Measurements from ENCODE around the gene ZNF385B.

ZNF385B gene

GRCh38 chr2:179553382-179553781, 308.0 kb downstream of the ZNF385B start:
- H3K27ac ChIP-seq (ENCODE audit: low read length), result no peak overlapping the region
- H3K36me3 ChIP-seq (ENCODE audit: insufficient read depth, low read depth, low read length), result no peaks in the 10 kb centered on the region
- H3K27me3 ChIP-seq (ENCODE audit: insufficient read depth, low read length), result no peaks in the 10 kb centered on the region; the same call in none of the 2 replicates
- peaks cover 6% of the 10 kb centered on the region; the same call in 1 of the 2 replicates for H3K4me1 ChIP-seq (ENCODE audit: insufficient read depth, low read length)
- H3K9me3 ChIP-seq (ENCODE audit: insufficient read depth, low read depth, low read length), result no peaks in the 10 kb centered on the region
- H3K9ac ChIP-seq (ENCODE audit: low read depth, low read length), result no peak overlapping the region
- no peak overlapping the region for H3K4me3 ChIP-seq (ENCODE audit: low read length)

GRCh38 chr2:179551539-179552045, 309.8 kb downstream of the ZNF385B start:
- Histone ChIP-seq H3K9ac (ENCODE audit: low read depth, low read length) (no peak overlapping the region), H3K27ac (ENCODE audit: low read length) (no peak overlapping the region), H3K4me3 (ENCODE audit: low read length) (no peak overlapping the region), H3K36me3 (ENCODE audit: insufficient read depth, low read depth, low read length) (no peaks in the 10 kb centered on the region), H3K27me3 (ENCODE audit: insufficient read depth, low read length) (no peaks in the 10 kb centered on the region; the same call in none of the 2 replicates), H3K4me1 (ENCODE audit: insufficient read depth, low read length) (peaks cover 6% of the 10 kb centered on the region; the same call in 1 of the 2 replicates), H3K9me3 (ENCODE audit: insufficient read depth, low read depth, low read length) (no peaks in the 10 kb centered on the region)

- no peak overlapping the region for H3K27ac ChIP-seq (ENCODE audit: low read length)
Observed at GRCh38 chr2:179550849-179551248, 310.6 kb downstream of the ZNF385B start.

GRCh38 chr2:179550214-179550613, 311.2 kb downstream of the ZNF385B start:
- Histone ChIP-seq H3K9me3 (ENCODE audit: insufficient read depth, low read depth, low read length) (no peaks in the 10 kb centered on the region), H3K36me3 (ENCODE audit: insufficient read depth, low read depth, low read length) (no peaks in the 10 kb centered on the region), H3K9ac (ENCODE audit: low read depth, low read length) (no peak overlapping the region), H3K4me1 (ENCODE audit: insufficient read depth, low read length) (peaks cover 6% of the 10 kb centered on the region; the same call in 1 of the 2 replicates), H3K27me3 (ENCODE audit: insufficient read depth, low read length) (no peaks in the 10 kb centered on the region; the same call in none of the 2 replicates), H3K4me3 (ENCODE audit: low read length) (peak overlapping the region; percentile 33; the same call in 1 of the 2 replicates), H3K27ac (ENCODE audit: low read length) (no peak overlapping the region)

More at GRCh38 chr2:179550849-179551248, 310.6 kb downstream of the ZNF385B start:
- H3K9ac ChIP-seq (ENCODE audit: low read depth, low read length), result no peak overlapping the region
- peaks cover 6% of the 10 kb centered on the region; the same call in 1 of the 2 replicates for H3K4me1 ChIP-seq (ENCODE audit: insufficient read depth, low read length)
- peak overlapping the region; percentile 33; the same call in 1 of the 2 replicates for H3K4me3 ChIP-seq (ENCODE audit: low read length)
- H3K36me3 ChIP-seq (ENCODE audit: insufficient read depth, low read depth, low read length), result no peaks in the 10 kb centered on the region
- no peaks in the 10 kb centered on the region; the same call in none of the 2 replicates for H3K27me3 ChIP-seq (ENCODE audit: insufficient read depth, low read length)
- H3K9me3 ChIP-seq (ENCODE audit: insufficient read depth, low read depth, low read length), result no peaks in the 10 kb centered on the region

GRCh38 chr2:179546656-179547055, 314.8 kb downstream of the ZNF385B start:
- Histone ChIP-seq H3K36me3 (ENCODE audit: insufficient read depth, low read depth, low read length) (no peaks in the 10 kb centered on the region), H3K9me3 (ENCODE audit: insufficient read depth, low read depth, low read length) (no peaks in the 10 kb centered on the region), H3K4me1 (ENCODE audit: insufficient read depth, low read length) (peaks cover 6% of the 10 kb centered on the region; the same call in 1 of the 2 replicates)

GRCh38 chr2:179545024-179545423, 316.4 kb downstream of the ZNF385B start:
- Histone ChIP-seq H3K27ac (ENCODE audit: low read length) (no peak overlapping the region), H3K36me3 (ENCODE audit: insufficient read depth, low read depth, low read length) (no peaks in the 10 kb centered on the region), H3K9ac (ENCODE audit: low read depth, low read length) (no peak overlapping the region), H3K4me3 (ENCODE audit: low read length) (no peak overlapping the region), H3K4me1 (ENCODE audit: insufficient read depth, low read length) (no peaks in the 10 kb centered on the region), H3K9me3 (ENCODE audit: insufficient read depth, low read depth, low read length) (no peaks in the 10 kb centered on the region), H3K27me3 (ENCODE audit: insufficient read depth, low read length) (no peaks in the 10 kb centered on the region; the same call in none of the 2 replicates)

More at GRCh38 chr2:179546656-179547055, 314.8 kb downstream of the ZNF385B start:
- H3K27me3 ChIP-seq (ENCODE audit: insufficient read depth, low read length), result no peaks in the 10 kb centered on the region; the same call in none of the 2 replicates
- no peak overlapping the region for H3K27ac ChIP-seq (ENCODE audit: low read length)
- H3K4me3 ChIP-seq (ENCODE audit: low read length), result no peak overlapping the region
- no peak overlapping the region for H3K9ac ChIP-seq (ENCODE audit: low read depth, low read length)

GRCh38 chr2:179543361-179543901, 318.0 kb downstream of the ZNF385B start:
- Histone ChIP-seq H3K36me3 (ENCODE audit: insufficient read depth, low read depth, low read length) (no peaks in the 10 kb centered on the region), H3K9ac (ENCODE audit: low read depth, low read length) (no peak overlapping the region), H3K27me3 (ENCODE audit: insufficient read depth, low read length) (no peaks in the 10 kb centered on the region; the same call in 1 of the 2 replicates), H3K27ac (ENCODE audit: low read length) (no peak overlapping the region), H3K4me1 (ENCODE audit: insufficient read depth, low read length) (no peaks in the 10 kb centered on the region), H3K9me3 (ENCODE audit: insufficient read depth, low read depth, low read length) (no peaks in the 10 kb centered on the region), H3K4me3 (ENCODE audit: low read length) (no peak overlapping the region)

- Histone ChIP-seq H3K27me3 (ENCODE audit: insufficient read depth, low read length) (no peaks in the 10 kb centered on the region), H3K27ac (ENCODE audit: low read length) (no peak overlapping the region), H3K4me1 (ENCODE audit: insufficient read depth, low read length) (no peaks in the 10 kb centered on the region)
Observed at GRCh38 chr2:179541586-179541985, 319.8 kb downstream of the ZNF385B start.

GRCh38 chr2:179539124-179539511, 322.3 kb downstream of the ZNF385B start:
- Histone ChIP-seq H3K4me1 (ENCODE audit: insufficient read depth, low read length) (no peaks in the 10 kb centered on the region), H3K4me3 (ENCODE audit: low read length) (no peak overlapping the region), H3K27me3 (ENCODE audit: insufficient read depth, low read length) (no peaks in the 10 kb centered on the region), H3K9me3 (ENCODE audit: insufficient read depth, low read depth, low read length) (no peaks in the 10 kb centered on the region), H3K36me3 (ENCODE audit: insufficient read depth, low read depth, low read length) (no peaks in the 10 kb centered on the region), H3K27ac (ENCODE audit: low read length) (no peak overlapping the region), H3K9ac (ENCODE audit: low read depth, low read length) (no peak overlapping the region)

More at GRCh38 chr2:179541586-179541985, 319.8 kb downstream of the ZNF385B start:
- Histone ChIP-seq H3K9me3 (ENCODE audit: insufficient read depth, low read depth, low read length) (no peaks in the 10 kb centered on the region), H3K4me3 (ENCODE audit: low read length) (no peak overlapping the region), H3K9ac (ENCODE audit: low read depth, low read length) (no peak overlapping the region), H3K36me3 (ENCODE audit: insufficient read depth, low read depth, low read length) (no peaks in the 10 kb centered on the region)

- H3K4me3 ChIP-seq (ENCODE audit: low read length), result no peak overlapping the region
- H3K9ac ChIP-seq (ENCODE audit: low read depth, low read length), result no peak overlapping the region
- no peaks in the 10 kb centered on the region for H3K4me1 ChIP-seq (ENCODE audit: insufficient read depth, low read length)
- H3K27ac ChIP-seq (ENCODE audit: low read length), result no peak overlapping the region
- no peaks in the 10 kb centered on the region for H3K36me3 ChIP-seq (ENCODE audit: insufficient read depth, low read depth, low read length)
- no peaks in the 10 kb centered on the region for H3K9me3 ChIP-seq (ENCODE audit: insufficient read depth, low read depth, low read length)
- no peaks in the 10 kb centered on the region for H3K27me3 ChIP-seq (ENCODE audit: insufficient read depth, low read length)
Observed at GRCh38 chr2:179538406-179539123, 322.8 kb downstream of the ZNF385B start.

- no peak overlapping the region for H3K4me3 ChIP-seq (ENCODE audit: low read length)
- H3K27me3 ChIP-seq (ENCODE audit: insufficient read depth, low read length), result no peaks in the 10 kb centered on the region
- no peaks in the 10 kb centered on the region for H3K9me3 ChIP-seq (ENCODE audit: insufficient read depth, low read depth, low read length)
- no peaks in the 10 kb centered on the region for H3K36me3 ChIP-seq (ENCODE audit: insufficient read depth, low read depth, low read length)
- H3K4me1 ChIP-seq (ENCODE audit: insufficient read depth, low read length), result no peaks in the 10 kb centered on the region
- H3K27ac ChIP-seq (ENCODE audit: low read length), result no peak overlapping the region
- no peak overlapping the region for H3K9ac ChIP-seq (ENCODE audit: low read depth, low read length)
Observed at GRCh38 chr2:179536185-179536584, 325.2 kb downstream of the ZNF385B start.

GRCh38 chr2:179533875-179534274, 327.5 kb downstream of the ZNF385B start:
- Histone ChIP-seq H3K4me3 (ENCODE audit: low read length) (no peak overlapping the region), H3K27me3 (ENCODE audit: insufficient read depth, low read length) (no peaks in the 10 kb centered on the region), H3K27ac (ENCODE audit: low read length) (no peak overlapping the region), H3K4me1 (ENCODE audit: insufficient read depth, low read length) (no peaks in the 10 kb centered on the region), H3K36me3 (ENCODE audit: insufficient read depth, low read depth, low read length) (no peaks in the 10 kb centered on the region), H3K9ac (ENCODE audit: low read depth, low read length) (no peak overlapping the region), H3K9me3 (ENCODE audit: insufficient read depth, low read depth, low read length) (no peaks in the 10 kb centered on the region)

Measured in iPS-20b (cell line).